DMS 273 treated with DMSO at 0.1 percent for 48 hours (cell line): ENCODE data around the gene GPR25.

Experiments used
- DNase-seq: peaks from one replicate; lab custom pipeline; 2025; lab: John Stamatoyannopoulos, UW

GPR25 gene

DNA sequence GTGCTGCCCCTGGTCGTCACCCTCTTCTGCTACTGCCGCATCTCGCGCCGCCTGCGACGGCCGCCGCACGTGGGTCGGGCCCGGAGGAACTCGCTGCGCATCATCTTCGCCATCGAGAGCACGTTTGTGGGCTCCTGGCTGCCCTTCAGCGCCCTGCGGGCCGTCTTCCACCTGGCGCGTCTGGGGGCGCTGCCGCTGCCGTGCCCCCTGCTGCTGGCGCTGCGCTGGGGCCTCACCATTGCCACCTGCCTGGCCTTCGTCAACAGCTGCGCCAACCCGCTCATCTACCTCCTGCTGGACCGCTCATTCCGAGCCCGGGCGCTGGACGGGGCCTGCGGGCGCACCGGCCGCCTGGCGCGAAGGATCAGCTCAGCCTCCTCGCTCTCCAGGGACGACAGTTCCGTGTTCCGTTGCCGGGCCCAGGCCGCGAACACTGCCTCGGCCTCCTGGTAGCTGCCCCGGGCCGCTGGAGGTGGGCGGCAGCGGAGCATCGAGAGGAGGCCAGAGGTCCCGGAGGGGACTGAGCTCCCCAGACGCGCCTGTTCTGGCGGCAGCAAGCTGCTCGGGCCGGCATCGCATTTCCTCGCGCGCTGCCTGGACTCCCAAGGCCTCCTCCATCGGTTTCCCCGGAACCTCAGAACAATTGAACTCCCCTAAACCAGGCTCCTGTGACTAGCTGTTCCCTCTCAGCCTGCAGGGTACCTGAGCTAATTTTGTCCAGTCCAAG is 1.1 kb downstream of the GPR25 start:
- DNase-seq, result no peak

GRCh38 chr1:200874694-200875093 is 1.9 kb downstream of the GPR25 start:
- DNase-seq, result no peak

DNA sequence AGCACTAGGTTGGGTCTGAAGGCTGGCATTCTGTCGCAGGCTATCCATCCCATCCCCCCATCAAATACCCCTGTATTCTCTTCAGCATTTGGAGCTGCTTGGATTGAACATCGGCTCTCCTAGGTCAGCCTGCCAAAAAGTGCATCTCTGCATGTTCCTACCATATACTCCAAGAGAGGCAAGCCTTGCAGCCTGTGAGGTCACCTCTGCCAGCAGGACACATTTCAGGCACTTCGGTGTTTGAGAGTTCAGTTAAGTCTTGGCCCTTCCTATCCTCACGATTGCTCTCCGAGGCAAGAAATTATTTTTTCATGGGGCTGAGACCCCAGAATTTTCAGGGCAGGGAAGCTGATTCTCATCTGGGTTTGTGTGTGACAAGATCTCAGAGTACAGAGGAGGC is 2.6 kb downstream of the GPR25 start:
- no peak for DNase-seq

DNA sequence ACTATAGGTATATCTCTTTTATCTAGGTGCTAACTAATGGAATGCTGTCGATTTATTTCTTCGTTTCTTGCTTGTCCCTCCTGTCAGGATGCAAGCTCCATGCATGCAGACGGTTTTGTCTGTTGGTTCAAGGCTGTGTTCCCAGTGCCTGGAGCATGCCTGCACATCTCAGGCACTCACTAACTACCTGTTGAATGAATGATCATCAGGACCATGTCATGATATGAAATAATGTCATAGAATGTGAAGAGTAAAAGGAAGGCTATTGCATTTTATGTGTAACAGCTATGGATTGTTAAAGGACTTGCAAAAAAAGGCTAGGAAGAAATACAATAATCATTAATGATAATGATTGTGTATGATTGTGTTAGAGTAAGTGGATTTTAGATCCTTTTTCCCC is 4.2 kb downstream of the GPR25 start:
- no peak for DNase-seq

DNA sequence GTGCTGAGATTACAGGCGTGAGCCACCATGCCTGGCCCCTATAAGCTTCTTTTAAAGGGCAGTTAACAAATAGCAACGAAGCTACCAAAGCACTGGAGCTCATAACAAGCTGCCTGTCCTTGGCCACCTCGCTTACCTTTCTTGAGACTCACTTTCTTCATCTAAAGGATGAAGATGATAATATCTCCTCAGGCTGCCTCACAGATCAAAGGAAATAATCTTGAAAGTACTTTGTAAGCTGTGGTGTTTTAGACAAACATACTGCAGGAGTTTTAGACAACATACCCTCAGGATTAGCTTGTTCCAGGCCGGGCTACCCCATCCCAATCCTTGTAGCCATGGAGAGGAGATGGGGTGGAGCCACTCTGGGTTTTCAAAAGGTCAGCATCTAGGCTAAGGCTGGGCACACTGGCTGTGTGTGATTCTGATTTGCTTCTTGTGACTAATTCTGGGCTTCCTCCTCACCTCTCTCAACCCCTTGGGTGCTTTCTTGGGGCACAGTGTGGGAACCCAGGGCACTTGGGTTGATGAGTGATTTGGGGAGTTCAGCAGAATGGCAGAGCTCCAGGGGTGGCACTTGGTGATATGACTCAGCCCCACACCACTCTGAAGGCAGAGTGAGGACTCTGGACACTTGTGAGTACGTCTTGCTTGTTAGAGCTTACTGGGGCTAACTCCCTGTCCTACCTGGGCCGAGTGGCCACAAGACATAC is 5.2 kb downstream of the GPR25 start:
- no peak for DNase-seq

DNA sequence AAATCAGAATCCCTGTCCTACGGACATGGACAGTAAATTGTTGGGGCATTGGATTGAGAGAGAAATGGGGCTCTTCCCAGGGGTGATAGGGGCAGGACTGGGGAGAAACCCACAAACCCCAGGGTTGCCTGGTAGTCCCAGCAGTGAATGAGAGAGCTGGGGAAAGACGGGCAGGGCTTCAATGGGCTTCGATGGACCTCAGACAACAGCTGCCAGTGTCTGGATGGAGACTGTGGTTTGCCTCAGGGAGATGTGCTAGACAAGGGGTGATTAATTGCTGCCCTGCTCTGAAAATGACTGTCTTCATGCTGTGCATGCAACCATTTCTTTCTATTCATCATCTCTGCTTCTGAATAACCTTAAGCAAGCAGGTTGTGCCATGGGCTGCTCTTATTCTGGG is 7.4 kb downstream of the GPR25 start:
- no peak for DNase-seq

- no peak for DNase-seq
Observed at GRCh38 chr1:200883118-200883517, 10.3 kb downstream of the GPR25 start.

DNA sequence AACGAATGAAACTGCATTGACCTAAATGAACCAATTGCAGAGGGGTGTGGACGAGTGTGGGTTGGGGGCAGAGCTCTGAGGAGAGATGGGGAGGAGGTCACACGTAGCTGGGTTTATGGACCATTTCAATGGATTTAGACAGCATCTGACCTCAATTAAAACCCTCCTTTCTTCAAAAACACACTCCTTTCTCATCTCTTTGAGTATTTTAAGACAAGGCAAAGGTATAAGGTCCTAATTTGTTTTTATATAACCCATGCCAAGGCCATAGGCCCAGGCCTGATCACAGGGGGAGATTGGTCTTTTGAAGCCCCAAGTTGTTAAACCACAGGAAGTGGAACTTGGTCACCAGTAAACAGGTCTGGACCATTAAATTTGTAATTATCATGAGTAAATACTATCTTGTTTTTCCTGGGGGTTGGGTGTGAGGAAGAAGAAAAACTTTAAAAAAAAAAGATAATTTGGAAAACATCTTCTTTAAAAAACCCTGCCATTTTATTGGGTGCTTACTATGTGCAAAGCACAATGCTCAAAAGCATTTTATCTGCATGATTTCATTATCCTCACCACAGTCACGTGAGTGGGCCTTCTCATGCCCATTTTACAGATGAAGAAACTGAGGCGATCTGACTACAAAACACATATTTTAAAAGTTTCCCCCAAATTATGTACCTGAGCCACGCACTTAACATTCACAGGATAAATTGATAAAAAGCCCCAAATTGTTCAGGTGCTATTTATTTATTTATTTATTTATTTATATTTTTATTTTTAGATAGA is 13.0 kb downstream of the GPR25 start:
- no peak for DNase-seq

GRCh38 chr1:200886594-200886993 is 13.8 kb downstream of the GPR25 start:
- no peak for DNase-seq

DNA sequence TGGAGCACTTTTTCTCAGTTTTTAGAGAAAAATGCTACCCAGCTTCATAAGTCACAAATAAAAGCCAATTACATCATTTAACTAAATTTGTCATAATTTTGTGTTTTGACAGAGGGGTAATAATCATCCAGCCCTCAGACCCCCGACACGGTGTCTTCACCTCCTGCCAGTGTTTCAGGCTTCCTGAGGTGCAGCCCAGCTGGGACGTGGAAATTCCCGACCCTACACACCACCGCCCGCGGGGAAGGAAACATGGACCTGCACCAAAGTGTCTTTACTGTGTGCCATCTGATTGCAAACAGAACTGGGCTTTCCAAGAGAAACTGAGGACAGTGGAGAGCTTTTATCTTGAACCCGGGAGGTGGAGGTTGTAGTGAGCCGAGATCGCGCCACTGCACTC is 14.3 kb downstream of the GPR25 start:
- DNase-seq, result no peak

- no peak for DNase-seq
Observed at GRCh38 chr1:200887772-200888348, 15.1 kb downstream of the GPR25 start.

- no peak for DNase-seq
Observed at GRCh38 chr1:200888349-200888838, 15.6 kb downstream of the GPR25 start.

DNA sequence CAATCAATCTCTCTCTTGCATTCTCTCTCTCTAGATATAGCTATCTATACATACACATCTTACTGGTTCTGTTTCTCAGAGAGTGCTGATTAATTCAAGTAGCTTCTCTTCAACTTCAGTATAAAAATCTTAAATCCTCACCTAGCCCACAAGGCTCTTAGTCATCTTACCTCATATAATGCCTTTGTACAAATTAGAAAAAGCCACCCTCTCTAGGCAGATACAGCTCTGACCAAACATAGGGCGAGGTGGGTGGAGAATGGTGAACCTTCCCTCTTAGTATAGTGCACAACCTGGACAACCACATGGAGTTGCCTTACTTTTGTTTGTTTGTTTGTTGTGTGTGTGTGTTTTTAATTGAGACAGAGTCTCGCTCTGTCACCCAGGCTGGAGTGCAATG is 16.8 kb downstream of the GPR25 start:
- DNase-seq, result no peak

DNA sequence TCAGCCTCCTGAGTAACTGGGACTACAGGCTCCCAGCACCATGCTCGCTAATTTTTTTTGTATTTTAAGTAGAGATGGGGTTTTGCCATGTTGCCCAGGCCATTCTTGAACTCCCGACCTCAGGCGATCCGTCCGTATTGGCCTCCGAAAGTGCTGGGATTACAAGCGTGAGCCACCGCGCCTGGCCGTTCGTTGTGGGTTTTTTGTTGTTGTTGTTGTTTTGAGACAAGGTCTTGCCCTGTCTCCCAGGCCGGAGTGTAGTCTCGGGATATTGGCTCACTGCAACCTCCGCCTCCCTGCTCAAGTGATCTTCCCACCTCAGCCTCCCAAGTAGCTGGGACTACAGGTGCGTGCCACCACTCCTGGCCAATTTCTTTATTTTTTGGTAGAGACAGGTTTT is 17.2 kb downstream of the GPR25 start:
- DNase-seq, result no peak

DNA sequence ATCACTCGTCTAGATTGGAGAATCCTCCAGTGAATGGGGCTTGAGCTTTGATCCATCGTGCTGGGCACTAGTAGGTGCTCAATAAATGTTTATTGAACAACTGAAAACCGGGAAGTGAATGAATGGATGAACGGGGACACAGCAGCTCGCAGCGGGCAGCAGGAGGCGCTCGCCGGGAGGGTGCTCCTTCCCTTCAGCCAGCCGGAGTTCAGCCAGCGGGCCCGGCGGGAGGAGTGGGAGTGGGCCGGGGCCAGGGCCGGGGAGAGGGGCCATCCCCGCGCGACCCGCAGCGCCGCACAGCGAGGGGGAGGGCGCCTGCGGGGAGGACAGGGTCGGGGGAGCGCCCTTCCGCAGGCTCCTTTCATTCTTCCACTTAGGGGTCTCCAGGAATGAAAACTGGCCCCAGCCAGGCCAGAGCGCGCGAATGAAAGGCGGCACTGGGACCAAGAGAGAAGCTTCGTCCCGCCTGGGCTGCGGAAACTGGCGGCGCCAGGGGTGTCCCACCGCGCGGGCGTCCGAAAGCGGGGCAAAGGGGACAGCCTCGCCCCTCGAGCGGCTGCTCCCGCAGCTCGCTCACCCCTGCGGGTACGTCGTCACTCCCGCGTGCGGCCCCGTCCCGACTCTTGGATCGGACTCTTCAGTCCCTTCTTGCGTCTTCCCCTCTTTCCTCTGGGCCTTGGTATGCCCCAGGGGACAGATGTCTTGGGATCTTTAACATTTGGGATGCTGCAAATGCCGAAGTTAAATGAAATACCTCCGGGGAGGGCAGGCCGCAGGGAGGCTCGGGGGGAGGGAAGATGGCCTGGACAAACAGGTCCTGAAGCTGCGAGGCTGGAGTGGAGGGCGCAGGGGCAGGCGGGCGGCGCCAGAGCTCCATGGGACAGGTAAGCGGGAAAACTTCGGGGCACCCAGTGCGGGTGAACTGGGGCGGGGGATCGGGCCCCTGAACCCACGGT is 18.3 kb downstream of the GPR25 start:
- peak; percentile 29 for DNase-seq

DNA sequence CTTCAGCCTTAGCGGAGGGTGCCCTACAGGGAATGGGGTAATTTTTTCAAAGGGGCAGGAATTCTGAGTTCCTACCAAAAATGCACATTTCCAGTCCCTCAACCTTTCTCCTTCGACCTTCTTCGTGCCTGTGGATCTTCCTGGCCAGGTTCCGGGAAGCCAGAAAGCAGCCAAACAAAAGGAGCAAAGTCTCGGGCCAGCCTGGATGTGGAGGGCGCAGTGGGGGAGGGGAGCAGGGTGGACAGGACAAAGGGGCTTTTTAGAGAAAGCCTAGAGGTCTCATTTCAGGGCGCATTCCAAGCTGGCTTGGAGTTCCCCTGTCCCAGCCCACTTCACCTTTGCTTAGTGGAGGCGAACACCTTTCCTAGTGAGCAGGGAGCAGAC is 19.0 kb downstream of the GPR25 start:
- DNase-seq, result no peak

GRCh38 chr1:200892546-200892945 is 19.8 kb downstream of the GPR25 start:
- DNase-seq, result no peak

DNA sequence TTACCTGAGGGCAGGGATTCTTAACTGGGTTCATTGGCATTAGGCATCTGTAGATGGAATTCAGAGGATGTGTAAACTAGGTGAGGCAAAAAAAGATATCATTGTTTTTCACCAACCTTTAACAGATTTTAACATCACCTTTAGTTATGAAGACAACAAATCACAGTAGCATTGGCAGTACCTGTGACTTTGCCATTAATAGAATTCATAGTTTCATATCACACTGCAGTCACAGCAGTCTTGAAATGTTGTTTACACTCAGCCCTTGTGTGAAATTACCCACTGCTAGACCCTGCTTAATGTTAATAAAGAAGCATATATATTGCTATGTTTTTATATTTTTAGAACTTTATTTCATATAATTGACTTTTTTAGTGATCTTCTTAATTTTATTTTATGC is 20.2 kb downstream of the GPR25 start:
- DNase-seq, result no peak

GRCh38 chr1:200893411-200893901 is 20.7 kb downstream of the GPR25 start:
- DNase-seq, result no peak

DNA sequence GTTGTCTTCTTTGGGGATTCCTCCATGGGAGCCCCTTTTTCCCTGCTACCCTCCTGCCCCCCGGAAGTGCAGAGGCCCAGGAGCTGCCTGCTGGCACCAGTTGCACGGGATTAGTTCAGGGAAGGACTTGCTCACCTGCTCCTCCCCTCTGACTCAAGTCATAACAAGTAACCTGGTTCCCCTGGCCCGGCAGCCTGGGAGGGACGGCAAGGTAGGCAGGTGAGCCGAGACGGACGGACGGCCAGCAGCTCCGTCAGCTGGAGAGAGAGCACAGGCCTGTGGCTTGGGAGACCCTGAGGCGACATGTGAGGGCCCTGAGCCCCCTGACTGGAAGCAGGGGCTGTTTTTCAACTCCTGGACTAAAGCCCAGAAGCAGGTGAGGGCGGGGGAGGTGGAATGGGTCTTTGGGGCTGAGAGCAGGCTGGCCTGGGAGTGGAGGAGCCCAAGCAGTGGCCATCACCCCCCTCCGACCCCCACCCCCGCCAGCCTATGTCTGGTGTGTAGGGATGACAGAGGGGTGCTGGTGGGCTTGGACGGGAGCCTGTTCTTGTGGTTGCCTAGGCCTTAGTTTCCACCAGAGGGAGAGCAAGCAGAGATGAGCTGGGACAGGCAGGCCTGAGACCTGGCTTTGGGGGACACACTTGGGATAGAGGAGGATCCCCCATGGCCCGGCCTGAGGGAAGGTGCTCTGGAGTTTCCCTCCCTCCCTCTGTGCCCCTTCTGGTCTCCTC is 22.1 kb downstream of the GPR25 start, which contains the start of gene INAVA:
TSS of gene INAVA (plus strand) at position 189 of the 731 bp plus-strand sequence. CDS start 3,501 bp downstream, outside the sequence.
- DNase-seq, result no peak
